NCI-H460 (cell line): ENCODE results near the gene ZRANB1. TPM values are rescaled to one million over a fixed set of nuclear protein-coding genes. Genes with fewer than 3 reads are reported as not detected.
A peak's percentile ranks its signal among the peaks of the same experiment; 100 is the strongest.

Experiments
- DNase-seq: peaks from one replicate; pipeline ENCODE4 v3.0.0-alpha.2; 2016; ENCODE audit warnings: low read depth; ENCODE audit errors: extremely low read depth
- total RNA-seq: library from RNA; depleted of rRNA; stranded (reverse); fragments of >200 nt; shearing (Covaris generic); gene quantifications from 2 replicates; pipeline ENCODE4 v1.2.3, GENCODE V29; 2014

ZRANB1 gene
- total RNA-seq, 1 experiment from 2014 or later = 30.5 TPM

DNA sequence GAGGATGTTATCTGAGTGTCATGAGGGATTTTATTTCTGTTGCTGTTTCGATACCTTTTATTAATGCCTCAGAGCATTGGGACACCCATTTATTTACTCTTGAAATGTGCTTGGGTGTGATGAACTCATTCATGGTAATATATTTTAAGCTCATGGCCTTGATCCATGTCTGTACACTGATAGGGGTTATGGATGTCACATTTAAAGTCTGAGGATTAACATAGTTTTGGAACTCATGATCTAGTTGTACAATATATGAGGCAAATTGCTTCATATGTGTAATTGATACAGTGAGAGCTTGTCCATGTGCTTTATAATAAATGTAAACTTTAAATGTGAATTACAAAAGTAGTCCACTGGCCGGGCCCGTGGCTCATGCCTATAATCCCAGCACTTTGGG is 23.0 kb upstream of the ZRANB1 start:
- DNase-seq = no peak

DNA sequence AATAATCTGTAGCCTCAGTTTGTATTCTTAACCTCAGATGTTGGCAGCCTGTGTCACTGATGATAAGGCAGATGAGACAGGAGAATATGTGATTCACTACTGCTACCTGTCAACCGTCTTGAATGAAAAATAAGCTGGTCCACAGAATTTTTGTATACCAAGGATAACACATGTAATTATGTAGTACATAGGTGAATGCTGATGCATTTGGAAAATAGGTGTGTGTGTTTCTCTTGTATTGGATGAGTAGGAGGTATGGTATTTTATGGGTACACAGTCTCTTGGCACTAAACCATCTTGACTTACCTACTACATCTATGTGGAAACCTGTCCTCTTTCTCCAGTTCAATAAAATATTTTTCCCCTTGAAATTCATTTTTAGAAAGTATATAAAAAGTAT is 20.7 kb upstream of the ZRANB1 start:
- no peak for DNase-seq

DNA sequence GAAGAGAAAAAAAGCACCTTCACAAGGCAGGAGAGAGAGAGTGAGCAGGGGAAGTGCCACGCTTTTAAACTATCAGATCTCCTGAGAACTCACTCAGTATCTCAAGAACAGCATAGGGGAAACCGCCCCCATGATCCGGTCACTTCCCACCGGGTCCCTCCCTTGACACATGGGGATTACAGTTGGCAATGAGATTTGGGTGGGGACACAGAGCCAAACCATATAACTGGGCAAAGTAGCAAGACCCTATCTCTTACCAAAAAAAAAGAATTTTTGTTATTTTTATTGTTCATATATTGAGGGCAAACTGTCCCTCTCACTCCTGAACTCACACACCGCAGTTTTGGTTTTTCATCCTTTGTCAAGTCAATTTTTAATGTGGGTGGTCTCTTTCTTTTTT is 18.2 kb upstream of the ZRANB1 start:
- DNase-seq = no peak

DNA sequence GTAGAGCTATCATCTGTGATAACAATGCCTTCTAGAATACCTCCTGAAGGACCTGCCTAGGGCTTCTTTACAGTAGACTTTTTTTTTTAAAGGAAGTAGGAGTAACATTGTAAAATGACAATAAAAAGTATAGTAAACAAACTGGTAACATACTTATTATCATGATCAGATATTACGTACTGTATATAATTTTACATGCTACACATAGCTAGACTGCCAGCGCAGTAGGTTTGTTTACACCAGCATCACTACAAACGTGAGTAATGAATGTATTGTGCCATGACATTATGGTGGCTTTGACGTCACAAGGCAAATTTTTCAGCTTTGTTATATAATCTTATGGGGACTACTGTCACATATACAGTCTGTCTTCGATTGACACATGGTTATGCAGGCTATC is 15.4 kb upstream of the ZRANB1 start:
- DNase-seq = no peak

DNA sequence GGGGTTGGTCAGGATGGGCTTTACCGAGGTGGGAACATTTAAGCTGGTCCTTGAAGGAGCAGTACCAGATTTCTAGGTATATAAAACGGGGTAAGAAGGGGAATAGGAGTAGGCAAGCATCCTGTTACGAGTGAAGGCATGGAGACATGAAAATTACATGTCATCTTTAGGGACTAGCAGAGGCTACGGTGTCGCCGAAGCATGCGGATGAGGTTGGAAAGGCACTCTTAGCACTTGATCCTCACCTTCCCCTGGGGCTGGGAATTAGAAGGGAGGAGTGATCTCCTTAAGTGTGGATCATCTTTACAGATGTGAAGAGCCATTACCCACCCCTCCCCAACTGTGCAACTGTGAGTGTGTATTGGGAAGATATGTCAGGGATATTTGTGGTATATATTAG is 13.8 kb upstream of the ZRANB1 start:
- DNase-seq = no peak

DNA sequence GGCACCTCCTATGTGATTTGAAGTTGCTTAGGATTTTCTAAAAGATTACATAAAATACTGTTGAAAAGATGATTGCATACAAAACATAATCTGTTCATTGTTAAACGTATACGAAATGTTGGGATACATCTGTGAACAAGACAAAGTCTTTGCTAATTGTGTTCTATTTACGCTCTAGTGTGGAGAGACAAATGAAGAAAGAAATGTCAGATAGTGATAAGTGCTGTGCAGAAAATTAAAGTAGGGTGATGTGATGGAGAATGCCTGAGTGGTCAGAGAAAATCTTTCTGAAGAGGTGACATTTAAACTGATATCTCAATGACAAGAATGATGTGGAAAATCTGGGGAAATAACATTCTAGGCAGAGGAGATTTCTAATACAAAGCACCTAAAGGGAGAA is 13.4 kb upstream of the ZRANB1 start:
- no peak for DNase-seq

DNA sequence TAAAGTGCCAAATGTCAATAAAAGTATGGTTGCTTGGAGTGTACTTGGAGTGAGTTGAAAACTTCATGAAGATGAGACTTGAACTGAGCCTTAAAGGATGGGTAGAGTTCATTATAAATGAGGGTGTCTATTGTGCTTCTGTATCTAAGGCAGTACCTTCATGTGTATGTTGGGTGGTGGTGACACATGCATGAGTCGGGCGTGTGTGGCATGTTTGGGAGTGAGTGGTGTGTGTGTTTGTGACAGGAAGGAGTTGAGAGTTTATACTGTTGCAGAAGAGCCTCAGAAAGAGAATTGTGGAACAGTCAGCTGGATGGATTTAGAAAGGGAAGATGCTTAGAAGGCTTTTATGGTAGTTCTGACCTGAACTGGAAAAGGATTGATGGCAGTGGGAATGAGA is 6.0 kb upstream of the ZRANB1 start:
- DNase-seq = no peak

DNA sequence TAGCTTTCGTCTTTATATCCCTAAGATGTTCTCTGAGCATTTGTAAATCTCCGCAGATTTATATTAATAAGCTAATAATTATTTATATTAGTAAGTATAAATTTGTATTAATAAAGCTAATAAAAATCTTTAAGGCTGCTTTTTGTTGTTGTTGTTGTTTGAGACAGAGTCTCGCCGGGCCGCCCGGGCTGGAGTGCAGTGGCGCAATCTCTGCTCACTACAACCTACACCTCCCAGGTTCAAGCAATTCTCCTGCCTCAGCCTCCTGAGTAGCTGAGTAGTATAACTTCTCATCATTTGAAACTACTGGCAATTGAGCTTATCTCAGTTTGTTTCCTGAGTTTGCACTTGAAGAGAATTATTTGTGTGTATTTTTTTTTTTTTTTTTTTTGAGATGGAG is 5.1 kb upstream of the ZRANB1 start:
- DNase-seq = no peak

DNA sequence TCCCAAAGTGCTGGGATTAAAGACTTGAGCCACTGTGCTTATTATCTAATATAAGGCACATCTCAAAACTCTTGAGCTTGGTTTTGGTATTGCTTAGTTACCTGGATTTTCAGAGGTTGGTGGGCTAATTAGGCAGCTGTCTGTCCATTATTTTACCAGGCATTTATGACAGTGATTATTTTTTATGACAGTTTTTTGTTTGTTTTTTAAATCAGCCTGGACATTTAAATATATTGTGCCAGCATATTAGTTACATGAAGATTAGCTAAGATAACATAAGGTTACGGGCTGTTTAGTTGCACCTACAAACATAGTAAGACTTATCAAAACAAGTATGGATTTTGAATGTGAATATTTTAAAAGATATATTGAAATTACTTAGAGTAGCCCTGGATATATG is 2.6 kb upstream of the ZRANB1 start:
- DNase-seq = no peak

DNA sequence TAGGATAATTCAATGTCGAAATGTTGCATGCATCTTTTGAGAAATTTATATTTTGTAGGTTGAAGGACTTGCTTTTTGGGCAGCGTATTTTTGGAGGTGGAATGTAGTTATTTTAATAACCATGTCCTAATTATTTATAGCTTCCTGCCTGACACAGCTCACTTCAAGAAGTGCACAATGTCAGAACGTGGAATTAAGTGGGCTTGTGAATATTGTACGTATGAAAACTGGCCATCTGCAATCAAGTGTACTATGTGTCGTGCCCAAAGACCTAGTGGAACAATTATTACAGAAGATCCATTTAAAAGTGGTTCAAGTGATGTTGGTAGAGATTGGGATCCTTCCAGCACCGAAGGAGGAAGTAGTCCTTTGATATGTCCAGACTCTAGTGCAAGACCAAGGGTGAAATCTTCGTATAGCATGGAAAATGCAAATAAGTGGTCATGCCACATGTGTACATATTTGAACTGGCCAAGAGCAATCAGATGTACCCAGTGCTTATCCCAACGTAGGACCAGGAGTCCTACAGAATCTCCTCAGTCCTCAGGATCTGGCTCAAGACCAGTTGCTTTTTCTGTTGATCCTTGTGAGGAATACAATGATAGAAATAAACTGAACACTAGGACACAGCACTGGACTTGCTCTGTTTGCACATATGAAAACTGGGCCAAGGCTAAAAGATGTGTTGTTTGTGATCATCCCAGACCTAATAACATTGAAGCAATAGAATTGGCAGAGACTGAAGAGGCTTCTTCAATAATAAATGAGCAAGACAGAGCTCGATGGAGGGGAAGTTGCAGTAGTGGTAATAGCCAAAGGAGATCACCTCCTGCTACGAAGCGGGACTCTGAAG is 620 bp downstream of the ZRANB1 start:
- no peak for DNase-seq

DNA sequence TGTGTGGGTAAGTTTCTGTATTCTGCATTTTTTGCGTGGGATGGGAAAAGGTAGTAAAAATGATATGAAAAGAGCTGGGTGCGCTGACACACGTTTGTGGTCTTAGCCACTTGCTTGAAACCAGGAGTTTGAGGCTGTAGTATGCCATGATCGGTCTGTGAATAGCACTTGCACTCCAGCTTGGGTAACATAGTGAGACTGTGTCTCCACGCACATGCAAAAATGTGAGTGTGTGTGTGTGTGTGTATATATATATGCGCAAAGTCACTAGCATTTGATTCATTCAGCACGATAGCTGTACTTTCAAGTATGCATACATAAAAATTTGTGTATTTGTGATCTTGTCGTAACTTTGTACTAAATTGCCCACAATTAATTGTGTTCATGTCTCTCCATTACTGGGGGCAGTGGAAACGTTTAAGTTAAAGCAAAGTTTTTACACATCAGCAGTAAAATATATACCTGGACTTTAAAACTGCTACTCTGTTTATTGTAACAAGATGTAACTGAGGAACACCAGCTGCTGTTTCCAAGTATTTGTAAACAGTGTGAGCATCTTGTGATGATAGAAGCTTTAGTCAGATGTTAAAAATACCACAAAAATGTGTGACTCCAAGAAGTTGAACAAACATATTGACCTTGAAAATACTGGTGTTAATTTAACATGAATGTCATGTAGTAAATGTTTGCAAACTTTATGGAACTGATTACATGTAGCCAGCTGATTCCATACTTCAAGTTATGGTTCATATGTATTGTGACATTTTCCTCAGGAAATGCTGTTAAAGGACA is 1.6 kb downstream of the ZRANB1 start:
- peak; percentile 9 for DNase-seq

DNA sequence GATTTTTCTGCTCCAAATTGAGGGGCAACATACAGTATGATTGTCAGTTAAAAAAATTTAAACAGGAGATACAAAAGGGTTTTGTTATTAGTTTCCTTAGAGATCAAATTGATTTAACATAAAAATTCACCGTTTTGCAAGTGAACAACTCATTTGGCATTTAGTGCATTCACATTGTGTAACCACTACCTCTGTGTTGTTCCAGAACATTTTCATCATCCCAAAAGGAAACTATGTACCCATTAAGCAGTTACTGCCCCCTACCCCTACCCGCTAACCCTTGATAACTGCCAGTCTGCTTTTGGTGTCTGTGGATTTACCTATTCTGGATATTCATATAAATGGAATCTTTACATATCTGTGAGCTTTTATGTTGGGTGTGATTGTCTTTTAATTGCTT is 3.1 kb downstream of the ZRANB1 start:
- no peak for DNase-seq

DNA sequence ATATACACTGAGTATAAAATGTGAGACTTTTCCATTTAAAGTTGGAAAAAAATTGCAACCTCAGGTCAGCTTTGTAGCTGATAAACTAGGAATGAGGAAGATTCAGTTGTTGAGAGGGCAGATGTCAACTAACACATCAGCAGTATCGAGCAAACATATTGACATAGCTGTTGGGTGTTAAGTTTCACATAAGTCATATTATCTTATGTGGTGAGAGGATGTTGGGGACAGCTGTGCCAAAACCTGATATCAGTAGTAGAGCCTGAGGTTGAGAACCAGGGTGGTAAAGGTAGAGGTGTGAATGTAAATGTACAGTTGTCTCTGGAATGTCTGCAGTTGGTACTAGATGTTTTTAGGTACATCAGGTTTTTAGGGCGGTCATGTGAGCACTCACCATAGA is 5.0 kb downstream of the ZRANB1 start:
- peak; percentile 6 for DNase-seq

DNA sequence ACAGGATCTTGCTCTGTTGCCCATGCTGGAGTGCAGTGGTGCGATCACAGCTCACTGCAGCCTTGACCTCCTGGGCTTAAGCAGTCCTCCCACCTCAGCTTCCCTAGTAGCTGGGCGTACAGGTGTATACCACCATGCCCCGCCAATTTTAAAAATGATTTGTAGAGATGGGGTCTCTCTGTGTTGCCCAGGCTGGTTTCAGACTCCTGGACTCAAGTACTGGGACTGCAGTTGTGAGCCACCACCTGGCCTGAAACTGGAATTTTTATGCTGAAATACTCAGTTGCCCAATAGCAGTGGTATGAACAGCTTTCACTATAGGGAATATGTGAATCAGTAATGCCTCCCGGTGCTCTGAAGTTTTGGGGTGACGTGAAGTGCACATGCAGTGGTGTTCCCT is 7.6 kb downstream of the ZRANB1 start:
- no peak for DNase-seq

DNA sequence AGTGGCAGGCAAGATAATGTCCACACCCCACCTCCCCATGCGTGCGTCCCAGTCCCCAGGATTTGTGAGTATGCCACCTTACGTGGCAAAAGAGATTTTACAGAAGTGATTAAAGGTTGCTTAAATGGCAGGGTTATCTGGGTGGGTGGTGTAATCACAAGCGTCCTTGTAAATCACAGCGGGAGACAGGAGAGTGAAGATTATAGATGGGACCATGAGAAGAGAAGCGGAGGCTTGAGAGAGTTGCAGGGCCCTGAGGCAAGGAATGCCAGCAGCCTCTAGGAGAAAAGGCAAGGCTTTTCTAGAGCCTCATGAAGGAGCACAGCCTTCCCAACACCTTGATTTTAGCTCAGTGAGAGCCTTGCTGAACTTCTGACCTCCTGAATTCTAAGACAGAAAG is 10.2 kb downstream of the ZRANB1 start:
- DNase-seq = no peak

DNA sequence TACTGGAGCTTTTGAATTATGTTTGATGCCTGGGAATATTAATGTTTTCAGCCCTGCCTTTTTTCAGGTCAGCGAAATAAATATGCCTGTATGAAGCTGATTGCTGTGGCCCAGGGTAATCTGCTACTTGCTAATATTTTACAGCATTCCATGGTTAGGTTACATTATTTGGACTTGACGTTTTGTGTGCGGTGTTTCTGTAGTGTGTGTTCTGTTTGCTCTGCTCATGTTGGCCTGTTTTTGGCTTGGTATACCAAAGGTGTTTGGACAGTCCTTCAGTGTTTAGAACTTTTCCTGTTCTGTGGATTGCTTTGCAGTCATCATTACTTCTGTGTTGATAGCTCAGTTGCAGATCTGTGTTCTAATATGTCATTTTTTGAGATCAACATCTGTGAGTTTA is 11.5 kb downstream of the ZRANB1 start:
- DNase-seq = no peak

DNA sequence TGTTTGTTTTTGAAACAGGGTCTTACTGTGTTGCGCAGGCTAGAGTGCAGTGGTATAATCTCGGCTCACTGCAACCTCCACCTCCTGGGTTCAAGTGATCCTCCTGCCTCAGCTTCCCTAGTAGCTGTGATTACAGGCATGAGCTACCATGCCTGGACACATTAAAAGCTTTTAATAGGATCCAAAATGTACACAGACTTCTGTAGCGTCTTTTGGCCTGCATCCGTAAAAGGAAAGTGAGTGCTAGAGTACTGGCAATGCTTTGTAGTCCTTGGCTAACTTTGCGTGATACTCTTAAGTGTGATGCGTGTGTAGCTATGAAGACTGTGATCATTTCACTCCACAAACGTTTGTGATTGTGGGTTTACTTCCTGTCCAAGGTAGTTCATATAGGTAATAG is 13.3 kb downstream of the ZRANB1 start:
- no peak for DNase-seq

DNA sequence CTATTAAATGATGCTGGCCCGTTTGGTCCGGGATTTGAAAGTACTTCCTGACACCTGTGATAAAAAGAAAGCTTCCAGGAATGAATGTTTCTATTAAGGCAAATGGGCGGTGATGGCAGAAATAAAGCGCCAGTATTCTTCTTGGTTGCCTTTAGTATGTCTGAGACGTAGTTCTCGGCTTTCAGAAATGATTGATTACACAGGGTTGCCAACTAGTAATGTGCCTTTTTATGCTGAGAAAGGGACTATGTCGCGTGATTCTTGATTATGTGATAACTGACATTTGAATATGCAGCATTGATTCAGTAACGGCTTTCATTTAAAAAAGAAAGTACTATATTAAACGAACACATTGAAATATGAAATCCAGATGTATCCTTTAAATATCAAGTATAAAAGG is 13.9 kb downstream of the ZRANB1 start:
- no peak for DNase-seq

DNA sequence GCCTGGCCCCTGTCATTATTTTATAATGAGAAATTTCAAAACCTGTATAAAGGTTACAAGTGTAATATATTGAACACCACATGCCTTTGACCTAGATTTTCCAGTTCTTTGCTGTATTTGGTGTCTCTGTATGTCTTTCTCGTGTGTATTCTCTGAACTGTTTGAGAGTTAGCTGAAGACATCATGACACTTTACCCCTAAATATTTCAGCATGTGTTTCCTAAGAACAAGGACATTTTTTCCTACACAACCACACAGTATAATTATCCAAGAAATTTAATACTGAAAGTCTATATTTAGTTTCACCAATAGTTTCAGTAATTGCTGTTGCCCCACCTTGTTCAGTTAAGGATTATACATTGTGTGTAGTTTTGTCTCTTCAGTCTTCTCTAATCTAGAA is 14.8 kb downstream of the ZRANB1 start:
- DNase-seq = no peak

DNA sequence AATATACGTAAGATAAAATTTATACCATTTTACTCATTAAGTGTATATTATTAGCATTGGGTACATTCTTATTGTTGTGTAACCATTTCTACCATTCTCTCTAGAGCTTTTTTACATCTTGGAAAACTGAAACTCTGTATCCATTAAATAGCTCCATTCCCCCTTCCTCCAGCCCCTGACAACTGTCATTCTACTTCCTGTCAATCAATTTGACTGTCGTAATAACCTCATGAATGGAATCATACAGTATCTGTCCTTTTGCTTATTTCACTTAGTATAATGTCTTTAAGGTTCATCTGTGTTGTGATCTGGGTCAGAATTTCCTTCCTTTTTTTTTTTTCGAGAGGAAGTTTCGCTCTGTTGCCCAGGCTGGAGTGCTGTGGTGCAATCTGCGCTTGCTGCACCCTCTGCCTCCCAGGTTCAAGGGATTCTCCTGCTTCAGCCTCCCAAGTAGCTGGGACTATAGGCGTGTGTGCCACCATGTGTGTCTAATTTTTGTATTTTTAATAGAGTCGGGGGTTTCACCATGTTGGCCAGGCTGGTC is 15.6 kb downstream of the ZRANB1 start:
- DNase-seq = no peak

DNA sequence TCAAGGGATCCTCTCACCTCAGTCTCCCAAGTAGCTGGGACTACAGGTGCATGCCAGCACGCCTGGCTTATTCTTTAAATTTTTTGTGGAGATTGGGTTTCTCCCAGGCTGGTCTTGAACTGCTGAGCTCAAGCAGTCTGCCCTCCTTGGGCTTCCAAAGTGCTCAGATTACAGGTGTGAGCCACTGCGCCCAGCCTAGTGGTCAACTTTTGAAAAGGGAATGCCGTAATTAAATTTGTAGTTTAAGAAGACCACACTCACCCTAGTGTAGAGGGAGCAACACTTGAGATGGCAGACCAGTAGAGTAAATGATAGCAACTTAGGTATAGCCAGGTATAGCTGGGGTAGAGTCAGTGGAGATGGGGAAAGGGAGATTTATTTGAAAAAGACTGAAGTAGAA is 17.6 kb downstream of the ZRANB1 start:
- no peak for DNase-seq

DNA sequence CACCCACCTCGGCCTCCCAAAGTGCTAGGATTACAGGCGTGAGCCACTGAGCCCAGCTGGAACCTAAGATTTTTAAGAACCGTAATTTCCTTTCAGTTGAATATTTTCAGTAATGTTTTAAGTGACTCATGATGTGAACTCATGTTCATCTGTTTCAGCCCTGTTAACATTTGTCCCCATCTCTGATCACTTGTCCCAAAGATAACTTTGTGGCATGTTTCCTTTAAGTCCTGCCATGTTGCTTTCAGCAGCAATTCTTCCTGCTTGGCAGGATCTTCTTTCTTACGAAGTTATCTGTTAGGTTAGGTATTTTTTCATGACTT is 19.3 kb downstream of the ZRANB1 start:
- no peak for DNase-seq
